Measurements from ENCODE around the gene PGBD5.

PGBD5 gene

DNA sequence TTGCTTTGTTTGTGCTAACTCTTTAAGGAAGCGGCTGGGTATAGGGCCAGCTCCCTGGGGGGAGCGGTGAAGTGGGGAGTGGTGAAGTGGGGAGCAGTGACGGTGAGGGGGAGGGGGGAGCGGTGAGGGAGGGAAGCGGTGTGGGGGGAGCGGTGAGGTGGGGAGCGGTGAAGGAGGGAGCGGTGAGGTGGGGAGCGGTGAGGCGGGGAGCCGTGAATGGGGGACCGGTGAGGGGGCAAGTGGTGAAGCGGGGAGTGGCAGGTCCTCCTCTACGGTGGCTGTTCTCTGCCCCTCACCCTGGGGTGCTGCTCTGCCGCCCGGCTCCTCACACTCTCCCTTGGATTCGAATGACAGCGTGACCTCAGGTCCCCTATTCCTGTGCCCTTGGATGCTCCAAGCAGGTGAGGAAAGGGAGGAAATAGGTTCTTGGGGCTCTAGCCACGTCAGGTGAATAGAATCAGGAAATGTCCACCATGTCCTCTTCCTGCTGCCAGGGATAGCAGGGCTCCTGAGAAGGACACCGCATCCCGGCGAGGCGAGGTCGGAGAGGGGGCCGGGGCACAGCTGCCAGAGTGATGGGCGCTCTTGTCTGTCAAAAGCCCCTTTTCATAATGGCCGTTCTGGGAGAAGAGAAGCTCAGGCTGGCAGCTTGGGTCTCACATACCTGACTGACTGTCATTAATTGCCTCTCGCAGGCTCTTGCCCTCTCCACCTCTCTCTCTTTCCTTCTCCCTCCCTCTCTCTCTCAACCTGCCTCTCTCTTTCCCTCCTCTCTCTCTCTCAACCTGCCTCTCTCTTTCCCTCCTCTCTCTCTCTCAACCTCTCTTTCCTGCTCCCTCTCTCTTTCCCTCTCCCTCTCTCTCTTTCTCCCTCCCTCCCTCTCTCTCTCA, 134.2 kb downstream of the PGBD5 start:
- Histone ChIP-seq H3K36me3 (no peaks in the 10 kb centered on the region), H3K9me3 (no peaks in the 10 kb centered on the region), H3K4me1 (ENCODE audit: control insufficient read depth in 1 of 2, insufficient read depth in 1 of 2, low read depth in 1 of 2, low read length in 1 of 2) (no peaks in the 10 kb centered on the region), H3K27ac (no peak overlapping the region), H3K4me3 (ENCODE audit: low read depth in 1 of 2, low read length in 1 of 2) (no peak overlapping the region), H3K27me3 (peaks cover 40% of the 10 kb centered on the region)
- TF ChIP-seq, protein P1, sequence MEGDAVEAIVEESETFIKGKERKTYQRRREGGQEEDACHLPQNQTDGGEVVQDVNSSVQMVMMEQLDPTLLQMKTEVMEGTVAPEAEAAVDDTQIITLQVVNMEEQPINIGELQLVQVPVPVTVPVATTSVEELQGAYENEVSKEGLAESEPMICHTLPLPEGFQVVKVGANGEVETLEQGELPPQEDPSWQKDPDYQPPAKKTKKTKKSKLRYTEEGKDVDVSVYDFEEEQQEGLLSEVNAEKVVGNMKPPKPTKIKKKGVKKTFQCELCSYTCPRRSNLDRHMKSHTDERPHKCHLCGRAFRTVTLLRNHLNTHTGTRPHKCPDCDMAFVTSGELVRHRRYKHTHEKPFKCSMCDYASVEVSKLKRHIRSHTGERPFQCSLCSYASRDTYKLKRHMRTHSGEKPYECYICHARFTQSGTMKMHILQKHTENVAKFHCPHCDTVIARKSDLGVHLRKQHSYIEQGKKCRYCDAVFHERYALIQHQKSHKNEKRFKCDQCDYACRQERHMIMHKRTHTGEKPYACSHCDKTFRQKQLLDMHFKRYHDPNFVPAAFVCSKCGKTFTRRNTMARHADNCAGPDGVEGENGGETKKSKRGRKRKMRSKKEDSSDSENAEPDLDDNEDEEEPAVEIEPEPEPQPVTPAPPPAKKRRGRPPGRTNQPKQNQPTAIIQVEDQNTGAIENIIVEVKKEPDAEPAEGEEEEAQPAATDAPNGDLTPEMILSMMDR (IDR thresholded peaks at IDR 0.05), result no peak

DNA sequence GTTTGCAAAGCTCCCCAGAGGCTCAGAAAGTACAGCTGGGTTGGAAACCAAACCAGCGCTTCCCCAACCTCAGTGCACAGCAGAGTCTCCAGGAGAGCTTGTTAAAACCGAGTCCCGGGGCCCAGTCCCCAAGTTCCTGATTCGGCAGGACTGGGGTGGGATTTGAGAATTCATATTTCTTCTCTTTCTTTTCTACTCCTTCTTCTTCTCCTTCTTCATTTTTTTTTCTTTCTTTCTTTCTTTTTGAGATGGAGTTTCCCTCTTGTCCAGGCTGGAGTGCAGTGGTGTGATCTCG, 136.8 kb downstream of the PGBD5 start:
- no peaks in the 10 kb centered on the region for H3K36me3 ChIP-seq
- H3K4me3 ChIP-seq (ENCODE audit: low read depth in 1 of 2, low read length in 1 of 2), result no peak overlapping the region
- no peaks in the 10 kb centered on the region for H3K9me3 ChIP-seq
- no peak overlapping the region for H3K27ac ChIP-seq
- H3K4me1 ChIP-seq (ENCODE audit: control insufficient read depth in 1 of 2, insufficient read depth in 1 of 2, low read depth in 1 of 2, low read length in 1 of 2), result no peaks in the 10 kb centered on the region
- TF ChIP-seq, protein P1 (IDR thresholded peaks at IDR 0.05), result no peak
- peaks cover 40% of the 10 kb centered on the region for H3K27me3 ChIP-seq

DNA sequence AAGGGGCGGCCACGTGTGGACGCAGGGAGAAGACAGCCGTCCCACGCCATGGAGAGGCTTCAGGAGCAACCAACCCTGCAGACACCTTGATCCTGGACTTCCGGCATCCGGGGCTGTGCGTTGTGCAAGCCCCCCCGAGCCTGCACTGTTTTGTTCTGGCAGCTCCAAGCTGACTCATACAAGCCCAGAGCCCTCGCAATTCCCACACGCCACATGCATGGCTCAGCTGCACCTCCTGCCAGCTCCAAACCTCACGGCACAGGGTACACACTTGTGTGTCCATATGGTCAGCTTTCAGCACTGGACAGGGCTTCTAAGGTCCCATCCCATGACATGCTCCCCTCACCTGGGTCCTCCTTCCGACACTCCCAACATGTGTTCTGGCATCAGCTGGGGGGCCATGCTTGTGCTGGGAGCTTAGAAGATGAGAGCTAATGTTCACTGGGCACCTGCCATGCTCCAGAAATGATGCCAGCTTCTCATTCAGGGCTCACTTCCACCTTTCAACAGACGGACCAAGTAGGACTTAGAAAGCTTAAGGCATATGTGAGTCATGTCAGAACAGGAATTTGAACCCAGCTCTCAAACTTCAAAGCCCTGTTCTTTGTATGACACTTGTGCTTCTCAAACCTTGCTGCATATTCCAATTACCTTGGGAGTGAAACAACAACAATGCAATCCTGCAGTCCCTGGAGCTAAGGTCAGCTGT, 137.3 kb downstream of the PGBD5 start:
- TF ChIP-seq, protein P1 (IDR thresholded peaks at IDR 0.05), result no peak
- Histone ChIP-seq H3K27me3 (peaks cover 36% of the 10 kb centered on the region), H3K36me3 (peaks cover 2% of the 10 kb centered on the region)

DNA sequence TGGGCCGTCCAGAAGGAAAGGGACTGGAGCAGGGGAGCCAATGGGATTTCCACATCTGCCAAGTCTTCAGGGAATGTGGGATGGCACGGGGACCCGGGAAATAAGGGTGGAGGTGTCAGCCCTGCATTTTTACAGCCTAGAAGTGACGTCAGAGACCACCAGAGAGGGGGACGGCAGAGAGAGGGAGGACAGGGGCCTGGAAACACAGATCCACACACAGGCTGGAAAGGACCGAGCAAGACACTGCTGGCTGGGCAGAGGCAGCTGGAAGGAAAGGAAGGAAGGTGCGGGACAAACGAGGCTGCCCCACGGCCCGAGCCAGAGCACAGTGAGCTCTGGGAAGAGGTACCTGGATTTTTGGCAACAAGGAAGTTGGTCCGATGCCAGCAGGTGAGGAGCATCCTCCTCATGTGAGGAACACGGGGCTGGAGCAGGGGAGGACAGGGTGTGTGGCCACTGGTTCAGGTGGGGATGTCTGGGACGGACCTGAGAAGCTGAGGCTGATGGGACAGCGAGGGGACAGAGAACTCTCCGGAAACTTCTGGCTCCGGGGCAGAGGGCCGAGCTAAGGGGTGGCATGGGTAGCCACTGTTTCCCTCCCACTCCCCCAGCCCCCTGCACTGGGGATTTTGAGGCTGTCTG, 138.3 kb downstream of the PGBD5 start:
- peaks cover 26% of the 10 kb centered on the region for H3K27me3 ChIP-seq
- peaks cover 5% of the 10 kb centered on the region for H3K36me3 ChIP-seq
- H3K9me3 ChIP-seq, result no peaks in the 10 kb centered on the region
- no peak overlapping the region for H3K4me3 ChIP-seq (ENCODE audit: low read depth in 1 of 2, low read length in 1 of 2)
- H3K27ac ChIP-seq, result no peak overlapping the region
- TF ChIP-seq, protein P1 (IDR thresholded peaks at IDR 0.05), result no peak
- no peaks in the 10 kb centered on the region for H3K4me1 ChIP-seq (ENCODE audit: control insufficient read depth in 1 of 2, insufficient read depth in 1 of 2, low read depth in 1 of 2, low read length in 1 of 2)

More for the DNA sequence above, 137.3 kb downstream of the PGBD5 start:
- H3K4me3 ChIP-seq (ENCODE audit: low read depth in 1 of 2, low read length in 1 of 2), result no peak overlapping the region
- no peak overlapping the region for H3K27ac ChIP-seq
- no peaks in the 10 kb centered on the region for H3K4me1 ChIP-seq (ENCODE audit: control insufficient read depth in 1 of 2, insufficient read depth in 1 of 2, low read depth in 1 of 2, low read length in 1 of 2)
- H3K9me3 ChIP-seq, result no peaks in the 10 kb centered on the region

DNA sequence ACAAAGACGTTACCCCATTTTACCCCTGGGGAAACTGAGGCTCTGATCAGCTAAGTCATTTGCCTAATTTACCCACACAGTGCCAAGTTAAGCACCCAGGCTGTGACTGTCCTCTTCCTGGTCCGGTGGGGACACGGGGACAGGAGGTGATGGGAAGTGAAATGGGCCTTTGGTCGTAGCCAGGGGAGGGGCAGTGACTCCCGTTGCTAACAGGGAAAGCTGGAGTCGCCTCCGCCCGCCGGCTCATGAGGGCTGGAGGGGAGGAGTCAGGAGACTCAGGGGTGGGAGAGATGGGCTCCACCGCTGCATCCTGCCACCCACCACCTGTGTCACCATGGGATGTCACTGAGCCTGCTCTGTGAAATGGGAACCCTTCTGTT, 139.3 kb downstream of the PGBD5 start:
- no peaks in the 10 kb centered on the region for H3K9me3 ChIP-seq
- TF ChIP-seq, protein P1 (IDR thresholded peaks at IDR 0.05), result no peak
- peaks cover 17% of the 10 kb centered on the region for H3K27me3 ChIP-seq
- H3K36me3 ChIP-seq, result peaks cover 5% of the 10 kb centered on the region
- H3K4me3 ChIP-seq (ENCODE audit: low read depth in 1 of 2, low read length in 1 of 2), result no peak overlapping the region
- H3K4me1 ChIP-seq (ENCODE audit: control insufficient read depth in 1 of 2, insufficient read depth in 1 of 2, low read depth in 1 of 2, low read length in 1 of 2), result no peaks in the 10 kb centered on the region
- no peak overlapping the region for H3K27ac ChIP-seq

Measured in neutrophil (primary cell).